IMR-90 (cell line): ENCODE data around the gene FGD3. TPM values are rescaled to one million over a fixed set of nuclear protein-coding genes. Genes with fewer than 3 reads are reported as not detected.

ENCODE experiments used
- ATAC-seq: fragments of 200-7000 bp; cut with Tn5 transposase; 2 replicates; pipeline ENCODE4 v1.9.1; 2020; ENCODE audit warnings: low read depth, mild to moderate bottlenecking, moderate library complexity
- BruUV-seq: library from RNA; stranded (reverse); fragments of 400-500 nt; replicated peaks from 2 replicates; lab custom pipeline; 2021; lab: Mats Ljungman, UMichigan
- CTCF ChIA-PET: fragments of 300-600 bp; formaldehyde crosslinking; extraction: SDS; loops from one replicate; lab custom pipeline; 2021; ENCODE audit warnings: antibody characterized with exemption; lab: Yijun Ruan, JAX
- POLR2A ChIA-PET: fragments of 300-600 bp; sonication (Branson Sonifier 250); formaldehyde crosslinking; loops from one replicate; lab custom pipeline; 2022; ENCODE audit warnings: antibody characterized with exemption; ENCODE audit not compliant: unreplicated experiment; lab: Charles Lee
- DNase-seq: peaks from one replicate; pipeline ENCODE4 v3.0.0; 2013
- H2AFZ ChIP-seq: replicated peaks from 2 replicates; pipeline ENCODE3; 2013; ENCODE audit warnings: low read length, mild to moderate bottlenecking; ENCODE audit not compliant: poor library complexity
- H2AK5ac ChIP-seq: 2 replicates; pipeline ENCODE4 v1.6.1; 2013; ENCODE audit warnings: low read depth, low read length, inconsistent platforms
- H2AK9ac ChIP-seq: replicated peaks from 2 replicates; pipeline ENCODE3; 2013; ENCODE audit warnings: mild to moderate bottlenecking, low read depth, low read length, moderate library complexity; ENCODE audit not compliant: poor library complexity
- H2BK120ac ChIP-seq: 2 replicates; pipeline ENCODE4 v1.6.1; 2013; ENCODE audit warnings: low read depth, low read length, inconsistent platforms
- H2BK15ac ChIP-seq: 3 replicates; pipeline ENCODE4 v1.6.1; 2013; ENCODE audit warnings: low read depth, low read length, inconsistent platforms
- H2BK20ac ChIP-seq: 2 replicates; pipeline ENCODE4 v1.6.1; 2013; ENCODE audit warnings: low read depth, mild to moderate bottlenecking, inconsistent platforms, low read length, moderate library complexity
- H2BK5ac ChIP-seq: 2 replicates; pipeline ENCODE4 v1.6.1; 2013; ENCODE audit warnings: mild to moderate bottlenecking, low read depth, low read length, inconsistent platforms; ENCODE audit not compliant: poor library complexity, severe bottlenecking
- H3K14ac ChIP-seq: replicated peaks from 2 replicates; pipeline ENCODE4 v1.6.1; 2013; ENCODE audit warnings: low read depth, low read length, inconsistent platforms
- H3K18ac ChIP-seq: 2 replicates; pipeline ENCODE4 v1.6.1; 2013; ENCODE audit warnings: low read depth, low read length, control low read depth
- H3K23ac ChIP-seq: 2 replicates; pipeline ENCODE4 v1.6.1; 2013; ENCODE audit warnings: low read depth, low read length, inconsistent platforms
- H3K27ac ChIP-seq: 2 replicates; pipeline ENCODE4 v1.5.1; 2013; ENCODE audit warnings: mild to moderate bottlenecking, control low read depth, low read length; ENCODE audit not compliant: insufficient read depth
- H3K27me3 ChIP-seq: 2 replicates; pipeline ENCODE4 v1.6.1; 2013; ENCODE audit warnings: low read length; ENCODE audit not compliant: control insufficient read depth, insufficient read depth
- H3K36me3 ChIP-seq: 2 replicates; pipeline ENCODE4 v1.6.1; 2013; ENCODE audit warnings: low read length, mixed read lengths; ENCODE audit not compliant: control insufficient read depth, insufficient read depth
- H3K4ac ChIP-seq: 2 replicates; pipeline ENCODE4 v1.6.1; 2013; ENCODE audit warnings: low read depth, low read length, inconsistent platforms
- H3K4me1 ChIP-seq: 2 replicates; pipeline ENCODE4 v1.6.1; 2013; ENCODE audit warnings: low read length, mixed read lengths; ENCODE audit not compliant: control insufficient read depth, insufficient read depth
- H3K4me2 ChIP-seq: 2 replicates; pipeline ENCODE4 v1.6.1; 2013; ENCODE audit warnings: low read depth, mild to moderate bottlenecking, control low read depth, low read length, moderate library complexity
- H3K4me3 ChIP-seq: 2 replicates; pipeline ENCODE4 v1.5.1; 2013; ENCODE audit warnings: low read depth, mild to moderate bottlenecking, control low read depth, low read length, moderate library complexity; ENCODE audit not compliant: insufficient read depth
- H3K56ac ChIP-seq: 2 replicates; pipeline ENCODE4 v1.6.1; 2013; ENCODE audit warnings: low read length, inconsistent platforms; ENCODE audit not compliant: insufficient read depth; ENCODE audit errors: extremely low read depth
- H3K79me1 ChIP-seq, 2 experiments: 2 replicates each; pipeline ENCODE4 v1.6.1; 2013; ENCODE audit warnings: low read length in 2 of 2, inconsistent platforms in 1 of 2, low read depth in 1 of 2
- H3K9ac ChIP-seq: 2 replicates; pipeline ENCODE4 v1.6.1; 2013; ENCODE audit warnings: low read depth, low read length, control low read depth
- H3K9me1 ChIP-seq: 2 replicates; pipeline ENCODE4 v1.6.1; 2013; ENCODE audit warnings: low read length, inconsistent platforms; ENCODE audit not compliant: insufficient read depth
- H3K9me3 ChIP-seq: 2 replicates; pipeline ENCODE4 v1.6.1; 2013; ENCODE audit warnings: low read length; ENCODE audit not compliant: control insufficient read depth, insufficient read depth
- H4K20me1 ChIP-seq: 2 replicates; pipeline ENCODE4 v1.6.1; 2013; ENCODE audit warnings: low read length, inconsistent platforms; ENCODE audit not compliant: insufficient read depth
- H4K5ac ChIP-seq: 2 replicates; pipeline ENCODE4 v1.6.1; 2013; ENCODE audit warnings: mild to moderate bottlenecking, low read depth, low read length, control low read depth
- H4K8ac ChIP-seq, 2 experiments: 2 replicates each; pipeline ENCODE4 v1.6.1; 2013; ENCODE audit warnings: low read depth in 2 of 2, low read length in 2 of 2, control low read depth in 1 of 2, inconsistent platforms in 1 of 2
- H4K91ac ChIP-seq: 2 replicates; pipeline ENCODE4 v1.6.1; 2013; ENCODE audit warnings: low read depth, low read length, inconsistent platforms; ENCODE audit not compliant: insufficient read depth
- CEBPB ChIP-seq: IDR thresholded peaks from 2 replicates; pipeline ENCODE4 v1.6.1; 2012; ENCODE audit warnings: low read depth, low read length, improper control_type of control experiment
- MXI1 ChIP-seq: IDR thresholded peaks from 2 replicates; pipeline ENCODE4 v1.6.1; 2012; ENCODE audit warnings: low read depth, mild to moderate bottlenecking, low read length, moderate library complexity, borderline replicate concordance
- WGBS, 2 experiments: methylation state at CpG; one replicate each; pipeline versions ENCODE4 v1.1.5 to v1.1.7; 2013; ENCODE audit warnings: missing lambda C conversion rate in 2 of 2; ENCODE audit not compliant: insufficient read length in 1 of 2; ENCODE audit errors: extremely low coverage in 2 of 2; 5-methylcytosine and 5-hydroxymethylcytosine counted together
- dilution Hi-C: fragments of 300-500 bp; cut with HindIII; formaldehyde crosslinking; loops from one replicate; pipeline ENCODE4 v1.14.3; 2018; ENCODE audit warnings: low sequenced_read_pairs; ENCODE audit not compliant: unreplicated experiment
- in situ Hi-C: fragments of 300-500 bp; cut with MboI; formaldehyde crosslinking; loops from 3 replicates; pipeline ENCODE4 v1.14.3; 2019; ENCODE audit warnings: low sequenced_read_pairs, inconsistent platforms, mixed read lengths
- intact Hi-C: fragments of 100-400 bp; cut with micrococcal nuclease; formaldehyde crosslinking; loops from 2 replicates; pipeline ENCODE4 v1.10.0; 2022
- polyA plus RNA-seq, 3 experiments: library from polyadenylated mRNA; depleted of rRNA; stranded (reverse); fragments of >200 nt; gene quantifications; 2 replicates each; pipeline ENCODE4 v1.2.3, GENCODE V29; 2012; ENCODE audit warnings: low replicate concordance in 1 of 3
- total RNA-seq: library from RNA; depleted of rRNA; stranded (reverse); fragments of >200 nt; gene quantifications from 2 replicates; pipeline ENCODE4 v1.2.3, GENCODE V29; 2012

Gene FGD3
- total and polyA plus RNA-seq, 2 of the 4 experiments (the other 2 are of a cell fraction), result not detected

- no peak within 1 kb of the TSS for H4K91ac ChIP-seq
- H3K79me1 ChIP-seq, result no peaks in the 10 kb centered on the region
- H3K23ac ChIP-seq, result no peak within 1 kb of the TSS
- no peak within 1 kb of the TSS for H2BK20ac ChIP-seq
- POLR2A ChIA-PET, result no interaction called here
- H4K8ac ChIP-seq, result no peak within 1 kb of the TSS
- dilution Hi-C loops, result no loop called here
- H3K4me2 ChIP-seq, result peak within 1 kb of the TSS; percentile 55; the same call in 1 of the 2 replicates
- no peak within 1 kb of the TSS for H3K9ac ChIP-seq
- H3K36me3 ChIP-seq, result no peaks in the 10 kb centered on the region
- H4K20me1 ChIP-seq, result no peaks in the 10 kb centered on the region
- no peaks in the 10 kb centered on the region for H3K9me3 ChIP-seq
- no peaks in the 10 kb centered on the region; the same call in 1 of the 2 replicates for H3K9me1 ChIP-seq
- no peak within 1 kb of the TSS for H4K5ac ChIP-seq
- H3K4ac ChIP-seq, result no peak within 1 kb of the TSS
- DNase-seq (no peak), ATAC-seq (peak; percentile 61)
- H3K18ac ChIP-seq, result no peak within 1 kb of the TSS
- no TSS peak for BruUV-seq
- WGBS, 2 experiments, result 2% methylated on average over 26 of the region's 55 CpGs; no CpG with 5 or more reads in 1 of the 2 experiments
- no peak within 1 kb of the TSS for H3K27ac ChIP-seq
- no peak within 1 kb of the TSS for H2BK5ac ChIP-seq
- H3K4me3 ChIP-seq, result peak within 1 kb of the TSS; percentile 25
- peaks cover 17% of the 10 kb centered on the region; the same call in 1 of the 2 replicates for H3K27me3 ChIP-seq
- H3K4me1 ChIP-seq, result peaks cover 2% of the 10 kb centered on the region; the same call in 1 of the 2 replicates
- no peak within 1 kb of the TSS for H2BK120ac ChIP-seq
- no peak within 1 kb of the TSS for H3K14ac ChIP-seq
- no peak within 1 kb of the TSS for H2BK15ac ChIP-seq
- in situ Hi-C loops, result no loop called here
- H3K56ac ChIP-seq, result no peak within 1 kb of the TSS
- CTCF ChIA-PET, result no interaction called here
- intact Hi-C loops, result no loop called here
- H2AFZ ChIP-seq, result peak within 1 kb of the TSS; percentile 65
- no peak within 1 kb of the TSS for H2AK5ac ChIP-seq
- peak within 1 kb of the TSS; percentile 78 for H2AK9ac ChIP-seq
- TF ChIP-seq CEBPB (no peak), MXI1 (no peak)
These were observed 111.2 kb downstream of the FGD3 start, which contains the start of gene SUSD3 for GRCh38 chr9:93058355-93059010. Gene SUSD3 (plus strand): TSS chr9:93058701. CDS start chr9:93058743, 42 bp downstream.
